Fibroblast of lung (primary cell): ENCODE measurements around the gene GP1BB.

Experiments used
- EZH2 ChIP-seq: IDR thresholded peaks from 2 replicates; pipeline ENCODE4 v1.5.1; 2012; ENCODE audit warnings: low read length, control low read depth, mild to moderate bottlenecking; ENCODE audit errors: missing control alignments
- TF ChIP-seq, protein P1 (sequence below), 2 donors: IDR thresholded peaks in 1 of 2; conservative IDR thresholded peaks in 1 of 2; 1 replicate in 1 of 2; 2 replicates in 1 of 2; pipeline ENCODE4 v1.5.1; 2011 to 2012; ENCODE audit warnings: low read length in 2 of 2, control low read depth in 1 of 2, inconsistent platforms in 1 of 2, low read depth in 1 of 2, mild to moderate bottlenecking in 1 of 2

DNA sequence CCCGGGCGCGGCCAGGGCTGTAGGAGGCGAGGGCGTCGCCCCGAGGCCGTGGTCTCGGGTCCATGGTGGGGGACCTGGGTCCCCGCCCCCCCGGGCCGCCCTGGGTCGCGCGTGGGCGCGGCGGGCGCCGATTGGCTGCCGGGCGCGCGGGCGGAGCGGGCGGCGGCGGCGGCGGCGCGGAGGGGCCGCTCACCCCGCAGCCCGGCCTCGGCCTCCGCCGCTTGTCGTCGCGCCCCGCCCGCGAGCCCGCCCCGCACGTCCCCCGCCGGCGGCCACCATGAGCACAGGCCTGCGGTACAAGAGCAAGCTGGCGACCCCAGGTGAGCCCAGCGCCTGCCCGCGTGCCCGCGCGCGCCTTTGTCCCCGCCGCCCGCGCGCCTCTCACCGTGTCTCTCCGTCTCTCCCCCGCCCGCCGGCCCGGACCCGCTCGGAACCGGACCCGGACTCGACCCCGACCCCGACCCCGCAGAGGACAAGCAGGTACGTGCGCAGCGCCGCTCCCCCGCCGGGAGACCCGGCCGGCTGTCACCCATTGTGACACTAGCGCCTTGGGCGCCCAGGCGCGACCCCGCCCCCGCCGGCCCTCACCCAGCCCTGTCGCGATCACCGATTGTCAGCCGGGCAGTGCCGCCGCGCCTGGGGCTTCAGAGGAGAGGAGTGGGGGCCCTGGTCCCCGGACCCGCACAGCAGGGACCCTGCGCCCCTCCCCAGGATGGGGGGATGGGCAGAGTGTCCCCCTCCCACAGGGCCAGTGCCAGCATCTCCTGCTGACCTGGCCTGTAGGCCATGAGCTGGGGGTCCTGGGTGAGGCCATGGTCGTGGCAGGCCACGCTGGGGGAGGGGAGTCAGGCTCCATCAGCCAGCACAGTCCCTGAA, 8.8 kb upstream of the GP1BB start, which contains the start of gene SEPTIN5:
- TF ChIP-seq, protein P1, sequence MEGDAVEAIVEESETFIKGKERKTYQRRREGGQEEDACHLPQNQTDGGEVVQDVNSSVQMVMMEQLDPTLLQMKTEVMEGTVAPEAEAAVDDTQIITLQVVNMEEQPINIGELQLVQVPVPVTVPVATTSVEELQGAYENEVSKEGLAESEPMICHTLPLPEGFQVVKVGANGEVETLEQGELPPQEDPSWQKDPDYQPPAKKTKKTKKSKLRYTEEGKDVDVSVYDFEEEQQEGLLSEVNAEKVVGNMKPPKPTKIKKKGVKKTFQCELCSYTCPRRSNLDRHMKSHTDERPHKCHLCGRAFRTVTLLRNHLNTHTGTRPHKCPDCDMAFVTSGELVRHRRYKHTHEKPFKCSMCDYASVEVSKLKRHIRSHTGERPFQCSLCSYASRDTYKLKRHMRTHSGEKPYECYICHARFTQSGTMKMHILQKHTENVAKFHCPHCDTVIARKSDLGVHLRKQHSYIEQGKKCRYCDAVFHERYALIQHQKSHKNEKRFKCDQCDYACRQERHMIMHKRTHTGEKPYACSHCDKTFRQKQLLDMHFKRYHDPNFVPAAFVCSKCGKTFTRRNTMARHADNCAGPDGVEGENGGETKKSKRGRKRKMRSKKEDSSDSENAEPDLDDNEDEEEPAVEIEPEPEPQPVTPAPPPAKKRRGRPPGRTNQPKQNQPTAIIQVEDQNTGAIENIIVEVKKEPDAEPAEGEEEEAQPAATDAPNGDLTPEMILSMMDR (conservative IDR thresholded peaks at IDR 0.05 in 1 of 2, IDR thresholded peaks at IDR 0.05 in 1 of 2; ENCODE audit: low read depth in 1 of 2, low read length in 2 of 2), result no peak
- no peak for TF ChIP-seq EZH2
